ENCODE measurements around the gene NACA2.

NACA2 gene

GRCh38 chr17:61545335-61545938 is 45.6 kb downstream of the NACA2 start:
- DNase-seq (ENCODE audit: insufficient read length, low spot score) (no peak), FAIRE-seq (no peak)
- TF ChIP-seq SPI1 (IDR thresholded peaks at IDR 0.05; ENCODE audit: low read depth, low read length), result no peak
- no peak for TF ChIP-seq TAF1 (IDR thresholded peaks at IDR 0.05; ENCODE audit: low read depth, low read length)
- no peak for TF ChIP-seq POLR2AphosphoS5 (IDR thresholded peaks at IDR 0.05; ENCODE audit: low read depth, low read length)
- no peak for TF ChIP-seq POLR2A (IDR thresholded peaks at IDR 0.05; ENCODE audit: low read depth, low read length)
- TF ChIP-seq POU2F2 (IDR thresholded peaks at IDR 0.05; ENCODE audit: low read depth, low read length), result no peak
- no peak for TF ChIP-seq PAX5 (IDR thresholded peaks at IDR 0.05; ENCODE audit: insufficient read depth, low read length, severe bottlenecking)

GRCh38 chr17:61543786-61544415 is 47.1 kb downstream of the NACA2 start:
- DNase-seq (ENCODE audit: insufficient read length, low spot score), result no peak
- TF ChIP-seq PAX5 (IDR thresholded peaks at IDR 0.05; ENCODE audit: insufficient read depth, low read length, severe bottlenecking) (no peak), POLR2AphosphoS5 (IDR thresholded peaks at IDR 0.05; ENCODE audit: low read depth, low read length) (no peak), POLR2A (IDR thresholded peaks at IDR 0.05; ENCODE audit: low read depth, low read length) (no peak), POU2F2 (IDR thresholded peaks at IDR 0.05; ENCODE audit: low read depth, low read length) (no peak), TAF1 (IDR thresholded peaks at IDR 0.05; ENCODE audit: low read depth, low read length) (no peak), SPI1 (IDR thresholded peaks at IDR 0.05; ENCODE audit: low read depth, low read length) (no peak)
- no peak for FAIRE-seq

DNA sequence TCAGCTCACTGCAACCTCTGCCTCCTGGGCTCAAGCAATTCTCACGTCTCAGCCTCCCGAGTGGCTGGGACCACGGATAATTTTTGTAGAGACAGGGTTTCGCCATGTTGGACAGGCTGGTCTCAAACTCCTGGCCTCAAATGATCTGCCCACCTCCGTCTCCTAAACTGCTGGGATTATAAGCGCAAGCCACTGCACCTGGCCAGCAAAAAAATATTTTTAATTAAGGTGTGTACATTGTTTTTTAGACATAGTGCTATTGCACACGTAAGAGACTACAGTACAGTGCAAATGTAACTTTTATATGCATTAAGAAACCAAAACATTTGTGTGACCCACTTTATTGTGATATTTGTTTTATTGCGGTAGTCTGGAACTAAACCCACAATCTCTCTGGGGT is 49.0 kb downstream of the NACA2 start:
- FAIRE-seq (no peak), DNase-seq (ENCODE audit: insufficient read length, low spot score) (no peak)
- no peak for TF ChIP-seq SPI1 (IDR thresholded peaks at IDR 0.05; ENCODE audit: low read depth, low read length)
- TF ChIP-seq POU2F2 (IDR thresholded peaks at IDR 0.05; ENCODE audit: low read depth, low read length), result no peak
- TF ChIP-seq PAX5 (IDR thresholded peaks at IDR 0.05; ENCODE audit: insufficient read depth, low read length, severe bottlenecking), result no peak

- no peak for DNase-seq (ENCODE audit: insufficient read length, low spot score)
- FAIRE-seq, result no peak
- TF ChIP-seq SPI1 (IDR thresholded peaks at IDR 0.05; ENCODE audit: low read depth, low read length) (no peak), POU2F2 (IDR thresholded peaks at IDR 0.05; ENCODE audit: low read depth, low read length) (no peak), PAX5 (IDR thresholded peaks at IDR 0.05; ENCODE audit: insufficient read depth, low read length, severe bottlenecking) (no peak), POLR2A (IDR thresholded peaks at IDR 0.05; ENCODE audit: low read depth, low read length) (no peak), TAF1 (IDR thresholded peaks at IDR 0.05; ENCODE audit: low read depth, low read length) (no peak), POLR2AphosphoS5 (IDR thresholded peaks at IDR 0.05; ENCODE audit: low read depth, low read length) (no peak)
Measured at GRCh38 chr17:61540874-61541273, 50.1 kb downstream of the NACA2 start.
